K562 (cell line): Measurements from ENCODE around the gene SLC2A13. TPM values are rescaled to one million over a fixed set of nuclear protein-coding genes. Genes with fewer than 3 reads are reported as not detected.
A peak's percentile ranks its signal among the peaks of the same experiment; 100 is the strongest.

ENCODE experiments used
- ATAC-seq: fragments of 200-7000 bp; cut with Tn5 transposase; 3 replicates; pipeline ENCODE4 v1.9.1; 2020; ENCODE audit warnings: moderate library complexity
- BruUV-seq: library from RNA; stranded (reverse); fragments of 400-500 nt; replicated peaks from 2 replicates; lab custom pipeline; 2021; lab: Mats Ljungman, UMichigan
- CTCF ChIA-PET: fragments of 300-600 bp; formaldehyde crosslinking; extraction: SDS; loops from one replicate; lab custom pipeline; 2021; ENCODE audit warnings: low intra/inter-chr PET ratio; lab: Yijun Ruan, JAX
- POLR2A ChIA-PET: fragments of 300-600, 350-650 bp; sonication (Branson Sonifier 250); formaldehyde crosslinking; extraction: SDS; loops from one replicate; lab custom pipeline; 2021; ENCODE audit warnings: antibody characterized with exemption, inconsistent platforms; lab: Yijun Ruan, JAX
- DNase-seq, 4 experiments: peaks; one replicate each; pipeline versions ENCODE4 v3.0.0 to v3.0.0-alpha.2; 2011 to 2018; ENCODE audit warnings: low spot score in 3 of 4, mixed read lengths in 3 of 4; ENCODE audit errors: extremely low read depth in 1 of 4
- FAIRE-seq: peaks from 2 replicates; lab custom pipeline; 2011; peaks lifted over from hg19 to GRCh38; lab: Jason Lieb, UNC
- H2AFZ ChIP-seq: 2 replicates; pipeline ENCODE4 v1.6.0; 2011; ENCODE audit warnings: low read depth, low read length, control low read depth, inconsistent platforms
- H3K27ac ChIP-seq: fragments of 200-600 bp; 3 replicates; pipeline ENCODE4 v1.8.0; 2011; ENCODE audit warnings: low read depth, mild to moderate bottlenecking, control low read depth, inconsistent platforms, low read length, moderate library complexity, mixed read lengths; ENCODE audit errors: extremely low read depth
- H3K27me3 ChIP-seq, 2 experiments: fragments of 300-600 bp in 1 of 2; 2 replicates in 1 of 2; 3 replicates in 1 of 2; pipeline versions ENCODE4 v1.6.0 to v1.8.0; 2011; ENCODE audit warnings: inconsistent platforms in 2 of 2, low read length in 2 of 2, mild to moderate bottlenecking in 1 of 2, mixed read lengths in 1 of 2, moderate library complexity in 1 of 2; ENCODE audit not compliant: control insufficient read depth in 2 of 2, insufficient read depth in 2 of 2
- H3K36me3 ChIP-seq: fragments of 300-600 bp; 3 replicates; pipeline ENCODE4 v1.8.0; 2011; ENCODE audit warnings: mild to moderate bottlenecking, low read length, inconsistent platforms; ENCODE audit not compliant: control insufficient read depth, insufficient read depth
- H3K4me1 ChIP-seq, 2 experiments: fragments of 200-600 bp in 1 of 2; replicated peaks in 1 of 2; 2 replicates in 1 of 2; 3 replicates in 1 of 2; pipeline versions ENCODE4 v1.5.1 to v1.8.0; 2011; ENCODE audit warnings: inconsistent platforms in 2 of 2, low read length in 2 of 2, mild to moderate bottlenecking in 1 of 2, mixed read lengths in 1 of 2, moderate library complexity in 1 of 2; ENCODE audit not compliant: control insufficient read depth in 2 of 2, insufficient read depth in 2 of 2
- H3K4me2 ChIP-seq: 2 replicates; pipeline ENCODE4 v1.6.1; 2011; ENCODE audit warnings: low read length, control low read depth, inconsistent platforms, mixed read lengths; ENCODE audit not compliant: insufficient read depth
- H3K4me3 ChIP-seq: fragments of 200-600 bp; sonication (generic), shearing (Covaris generic); 2 replicates; pipeline ENCODE4 v1.5.1; 2016; ENCODE audit warnings: control low read depth, inconsistent platforms
- H3K79me2 ChIP-seq: fragments of 200-600 bp; 3 replicates; pipeline ENCODE4 v1.8.0; 2011; ENCODE audit warnings: low read length, inconsistent platforms; ENCODE audit not compliant: control insufficient read depth, insufficient read depth
- H3K9ac ChIP-seq, 2 experiments: 2 replicates each; pipeline versions ENCODE4 v1.6.0 to v1.6.1; 2011; ENCODE audit warnings: low read depth in 2 of 2, low read length in 2 of 2, control low read depth in 1 of 2, inconsistent platforms in 1 of 2, mild to moderate bottlenecking in 1 of 2, mixed read lengths in 1 of 2; ENCODE audit not compliant: insufficient read depth in 1 of 2
- H3K9me1 ChIP-seq: one replicate; pipeline ENCODE4 v1.6.0; 2011; ENCODE audit warnings: inconsistent platforms, mild to moderate bottlenecking, low read length, moderate library complexity; ENCODE audit not compliant: control insufficient read depth, insufficient read depth
- H3K9me3 ChIP-seq: replicated peaks from 2 replicates; pipeline ENCODE4 v1.5.1; 2011; ENCODE audit warnings: low read depth, low read length, inconsistent platforms; ENCODE audit not compliant: control insufficient read depth, insufficient read depth
- H4K20me1 ChIP-seq: replicated peaks from 2 replicates; pipeline ENCODE4 v1.6.1; 2011; ENCODE audit warnings: low read length, inconsistent platforms, mixed read lengths; ENCODE audit not compliant: control insufficient read depth, insufficient read depth
- ARHGAP35 ChIP-seq: fragments of 450-650 bp; IDR thresholded peaks from 2 replicates; pipeline ENCODE4 v1.6.1; 2018; ENCODE audit not compliant: partially characterized antibody
- E2F6 ChIP-seq, 2 experiments: IDR thresholded peaks; 2 replicates each; pipeline ENCODE4 v1.6.1; 2011; ENCODE audit warnings: borderline replicate concordance in 1 of 2, control low read depth in 1 of 2, low read depth in 1 of 2, low read length in 1 of 2, mild to moderate bottlenecking in 1 of 2, mixed read lengths in 1 of 2, moderate library complexity in 1 of 2; ENCODE audit not compliant: insufficient read depth in 1 of 2, insufficient read length in 1 of 2, poor library complexity in 1 of 2, severe bottlenecking in 1 of 2; ENCODE audit errors: extremely low read depth in 1 of 2
- ETS2 ChIP-seq: IDR thresholded peaks from 2 replicates; pipeline ENCODE4 v1.6.1; 2016; ENCODE audit warnings: borderline replicate concordance, missing genetic modification characterization, mild to moderate bottlenecking, moderate library complexity, missing compliant biosample characterization; ENCODE audit not compliant: poor library complexity, severe bottlenecking
- HCFC1 ChIP-seq: IDR thresholded peaks from 2 replicates; pipeline ENCODE4 v1.6.1; 2012; ENCODE audit warnings: low read depth, low read length, improper control_type of control experiment
- HMGN3 ChIP-seq: IDR thresholded peaks from 2 replicates; pipeline ENCODE4 v1.6.1; 2011; ENCODE audit warnings: borderline replicate concordance, low read depth, mild to moderate bottlenecking, mixed read lengths, low read length; ENCODE audit not compliant: insufficient read length; ENCODE audit errors: extremely low read depth
- HOXB6 ChIP-seq: fragments of 250-450 bp; sonication (Bioruptor Pico); IDR thresholded peaks from 2 replicates; pipeline ENCODE4 v1.5.1; 2022; ENCODE audit warnings: mild to moderate bottlenecking, borderline replicate concordance
- ILK ChIP-seq: fragments of 450-650 bp; IDR thresholded peaks from 2 replicates; pipeline ENCODE4 v1.6.1; 2016; ENCODE audit warnings: missing genetic modification characterization, low read depth, mild to moderate bottlenecking, missing compliant biosample characterization, moderate library complexity, borderline replicate concordance
- MAFG ChIP-seq: fragments of 450-650 bp; conservative IDR thresholded peaks from 2 replicates; pipeline ENCODE4 v1.6.1; 2016; ENCODE audit warnings: missing genetic modification characterization, missing compliant biosample characterization
- NR2C1 ChIP-seq, 2 experiments: fragments of 450-650 bp; IDR thresholded peaks; 2 replicates each; pipeline ENCODE4 v1.6.1; 2017; ENCODE audit warnings: mild to moderate bottlenecking in 2 of 2, antibody characterized with exemption in 1 of 2, inconsistent platforms in 1 of 2, missing compliant biosample characterization in 1 of 2, missing genetic modification characterization in 1 of 2
- NR2C2 ChIP-seq, 2 experiments: fragments of 200-800 bp in 1 of 2; sonication (Bioruptor generic) in 1 of 2; sonication (generic) in 1 of 2; formaldehyde crosslinking in 1 of 2; IDR thresholded peaks; 2 replicates each; pipeline versions ENCODE4 v1.6.1 to v1.8.0; 2016 to 2022; ENCODE audit warnings: mild to moderate bottlenecking in 1 of 2, missing compliant biosample characterization in 1 of 2, missing genetic modification characterization in 1 of 2, missing genetic modification reagents in 1 of 2
- NR2F6 ChIP-seq: fragments of 450-650 bp; formaldehyde crosslinking; IDR thresholded peaks from 2 replicates; pipeline ENCODE4 v1.4.0; 2020; ENCODE audit warnings: mild to moderate bottlenecking
- PTTG1 ChIP-seq: fragments of 450-650 bp; IDR thresholded peaks from 2 replicates; pipeline ENCODE4 v1.6.1; 2016; ENCODE audit warnings: low read depth, mild to moderate bottlenecking, missing genetic modification characterization, missing compliant biosample characterization
- RBM25 ChIP-seq: fragments of 200-400 bp; formaldehyde crosslinking; IDR thresholded peaks from 2 replicates; pipeline ENCODE4 v1.6.1; 2018; ENCODE audit warnings: low read length, low read depth, moderate library complexity; ENCODE audit not compliant: severe bottlenecking
- ZBTB33 ChIP-seq: sonication (generic); formaldehyde crosslinking; IDR thresholded peaks from 2 replicates; pipeline ENCODE4 v1.8.1; 2023; ENCODE audit warnings: mild to moderate bottlenecking, missing genetic modification reagents
- ZNF133 ChIP-seq: fragments of 250-450 bp; sonication (Bioruptor Pico); IDR thresholded peaks from 2 replicates; pipeline ENCODE4 v1.4.0; 2020; ENCODE audit warnings: mild to moderate bottlenecking
- ZNF174 ChIP-seq: fragments of 250-450 bp; sonication (Bioruptor Pico); IDR thresholded peaks from 2 replicates; pipeline ENCODE4 v1.4.0; 2020; ENCODE audit warnings: mild to moderate bottlenecking
- ZNF583 ChIP-seq: fragments of 250-450 bp; sonication (Bioruptor Pico); IDR thresholded peaks from 2 replicates; pipeline ENCODE4 v1.4.0; 2020
- WGBS: fragments of 100-300 bp; shearing (Covaris generic); methylation state at CpG from one replicate; pipeline ENCODE4 v1.1.6; 2016; ENCODE audit warnings: low coverage, mixed read lengths; ENCODE audit not compliant: insufficient coverage; ENCODE audit errors: missing lambda C conversion rate; 5-methylcytosine and 5-hydroxymethylcytosine counted together
- in situ Hi-C: fragments of 300-500 bp; cut with MboI; formaldehyde crosslinking; loops from 4 replicates; pipeline ENCODE4 v1.15.0; 2018; ENCODE audit warnings: inconsistent platforms, mixed read lengths
- intact Hi-C: fragments of 100-400 bp; cut with micrococcal nuclease; formaldehyde crosslinking; loops from 2 replicates; pipeline ENCODE4 v1.14.2; 2022
- polyA plus RNA-seq, 8 experiments: library from polyadenylated mRNA; depleted of rRNA in 4 of 8; stranded (reverse) in 5 of 8; unstranded in 3 of 8; fragments of >200 nt; fragmentation: Nextera tagmentation in 2 of 8; fragmentation: Illumina TruSeq in 1 of 8; extraction: Ambion mirVana in 2 of 8; extraction: Trizol in 1 of 8; gene quantifications; 2 replicates each; pipeline versions ENCODE4 v1.2.1 to v1.2.3, GENCODE V29; 2011 to 2014; ENCODE audit warnings: inconsistent platforms in 1 of 8, missing spikeins in 1 of 8
- total RNA-seq, 7 experiments: library from RNA; depleted of rRNA in 6 of 7; stranded (reverse); fragments of >200 nt in 6 of 7; fragmentation: Illumina TruSeq in 2 of 7; extraction: Trizol in 2 of 7; gene quantifications; 2 replicates each; pipeline versions ENCODE4 v1.2.1 to v1.2.3, GENCODE V29; 2011 to 2021; ENCODE audit warnings: low replicate concordance in 1 of 7
- TF ChIP-seq, protein P1 (sequence below): IDR thresholded peaks from 2 replicates; pipeline ENCODE4 v1.6.1; 2014; ENCODE audit warnings: antibody characterized with exemption

The SLC2A13 gene
- total and polyA plus RNA-seq, 9 of the 15 experiments (the other 6 are each of a cell fraction or from before 2014, with no cell fraction given) = 1.7 to 12.4 (median 9.0) TPM

DNA sequence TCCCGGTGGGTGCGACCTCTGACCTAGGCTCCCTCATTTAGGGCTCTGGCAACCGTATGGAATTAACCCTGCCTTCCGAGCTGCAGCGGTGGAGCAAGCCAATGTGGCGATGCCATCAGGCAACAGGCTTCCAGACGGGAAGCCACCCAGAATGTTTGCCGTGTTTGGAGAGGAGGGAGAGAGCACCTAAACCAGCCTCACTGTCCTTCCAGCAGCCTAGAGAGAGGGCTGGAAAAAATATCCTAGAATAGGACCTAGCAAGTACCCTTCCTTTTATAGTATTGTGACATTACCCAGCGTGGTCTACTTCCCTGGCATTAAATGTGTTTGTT is 287 bp upstream of the SLC2A13 start:
- peaks cover 4% of the 10 kb centered on the region; the same call in 1 of the 3 replicates for H3K36me3 ChIP-seq
- ChIA-PET POLR2A (no interaction called here), CTCF (interaction anchor here (1.1 to 2.6 kb wide), 2 partner anchors 92 to 95 kb away, joined by 3 to 30 read pairs; no protein-coding TSS in a partner anchor)
- peak overlapping the region; percentile 88 for H2AFZ ChIP-seq
- BruUV-seq = no TSS peak
- peaks cover 18 to 26% of the 10 kb centered on the region in 2 experiments; a peak in 4 of 5 replicates for H3K4me1 ChIP-seq
- peaks cover 47% of the 10 kb centered on the region for H3K79me2 ChIP-seq
- DNase-seq = no peak
- H3K4me3 ChIP-seq = peak overlapping the region; percentile 81
- no peaks in the 10 kb centered on the region for H3K27me3 ChIP-seq
- 22% methylated on average over 7 of the region's 9 CpGs for WGBS
- H3K27ac ChIP-seq = no peak overlapping the region
- FAIRE-seq = no peak
- in situ Hi-C loops (loop anchor here (10.0 to 25.0 kb wide), 2 partner anchors 91 to 344 kb away; no protein-coding TSS in a partner anchor), intact Hi-C loops (loop anchor here (10.0 kb wide), 1 partner anchor 481 kb away; a partner anchor contains a TSS)
- H3K9me3 ChIP-seq = no peaks in the 10 kb centered on the region
- ATAC-seq = no peak
- H3K4me2 ChIP-seq = peak overlapping the region; percentile 74
- peaks cover 3% of the 10 kb centered on the region; the same call in 1 of the 2 replicates for H4K20me1 ChIP-seq
- H3K9ac ChIP-seq = no peak overlapping the region
- peaks cover 5% of the 10 kb centered on the region for H3K9me1 ChIP-seq
- TF ChIP-seq NR2F6 (no peak), ZBTB33 (no peak), PTTG1 (no peak), RBM25 (no peak), HOXB6 (CRISPR knock-in tag) (no peak), ARHGAP35 (no peak), NR2C2 (CRISPR knock-in tag; IDR thresholded peaks at IDR 0.05) (no peak), NR2C2 (tag; IDR thresholded peaks at IDR 0.05) (peak; percentile 72), NR2C1 (IDR thresholded peaks at IDR 0.05) (peak; percentile 68), NR2C1 (tag; IDR thresholded peaks at IDR 0.05) (peak; percentile 78), E2F6 (IDR thresholded peaks at IDR 0.05; ENCODE audit: borderline replicate concordance in 1 of 2, extremely low read depth in 1 of 2, insufficient read depth in 1 of 2, insufficient read length in 1 of 2, low read depth in 1 of 2, low read length in 1 of 2, poor library complexity in 1 of 2, severe bottlenecking in 1 of 2) (peak in 1 of 2 experiments; percentile 8), HCFC1 (no peak), ZNF133 (CRISPR knock-in tag) (no peak), ILK (tag) (no peak), ZNF583 (no peak), ETS2 (tag) (no peak), ZNF174 (CRISPR knock-in tag) (no peak), HMGN3 (no peak), MAFG (tag) (no peak)
- TF ChIP-seq, protein P1, sequence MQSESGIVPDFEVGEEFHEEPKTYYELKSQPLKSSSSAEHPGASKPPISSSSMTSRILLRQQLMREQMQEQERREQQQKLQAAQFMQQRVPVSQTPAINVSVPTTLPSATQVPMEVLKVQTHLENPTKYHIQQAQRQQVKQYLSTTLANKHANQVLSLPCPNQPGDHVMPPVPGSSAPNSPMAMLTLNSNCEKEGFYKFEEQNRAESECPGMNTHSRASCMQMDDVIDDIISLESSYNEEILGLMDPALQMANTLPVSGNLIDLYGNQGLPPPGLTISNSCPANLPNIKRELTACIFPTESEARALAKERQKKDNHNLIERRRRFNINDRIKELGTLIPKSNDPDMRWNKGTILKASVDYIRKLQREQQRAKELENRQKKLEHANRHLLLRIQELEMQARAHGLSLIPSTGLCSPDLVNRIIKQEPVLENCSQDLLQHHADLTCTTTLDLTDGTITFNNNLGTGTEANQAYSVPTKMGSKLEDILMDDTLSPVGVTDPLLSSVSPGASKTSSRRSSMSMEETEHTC = no peak
